Chondrocyte (in vitro differentiated cells): Measurements from ENCODE around the gene INPP5F. TPM values are rescaled to one million over a fixed set of nuclear protein-coding genes. Genes with fewer than 3 reads are reported as not detected.
"Not testable (repeated sequence)": the region's sequence is repeated elsewhere in the genome, so short reads cannot be mapped to it uniquely, and the experiment has no call there.

Experiments
- DNase-seq: peaks from one replicate; pipeline ENCODE4 v3.0.0; 2021; ENCODE audit warnings: mixed read lengths, low spot score
- H3K27ac Mint-ChIP-seq: one replicate; pipeline ENCODE4 v1.8.0; 2021; ENCODE audit warnings: mild to moderate bottlenecking, moderate library complexity, mixed read lengths; ENCODE audit not compliant: unreplicated experiment
- H3K27me3 Mint-ChIP-seq: 2 replicates; pipeline ENCODE4 v1.8.0; 2021; ENCODE audit warnings: low read depth, mixed read lengths
- H3K36me3 Mint-ChIP-seq: 2 replicates; pipeline ENCODE4 v1.8.0; 2021; ENCODE audit warnings: low read depth, mixed read lengths
- H3K4me1 Mint-ChIP-seq: 2 replicates; pipeline ENCODE4 v1.8.0; 2021; ENCODE audit warnings: low read depth, mild to moderate bottlenecking, mixed read lengths
- H3K4me3 Mint-ChIP-seq: one replicate; pipeline ENCODE4 v1.8.0; 2021; ENCODE audit warnings: mild to moderate bottlenecking, moderate library complexity, mixed read lengths; ENCODE audit not compliant: unreplicated experiment
- H3K9me3 Mint-ChIP-seq: 2 replicates; pipeline ENCODE4 v1.8.0; 2021; ENCODE audit warnings: low read depth, mixed read lengths
- total RNA-seq: library from RNA; stranded (reverse); gene quantifications from 3 replicates; pipeline ENCODE4 v1.2.1, GENCODE V29; 2021
- TF ChIP-seq, protein P1 (sequence below): fragments of 200-600 bp; sonication (generic); IDR thresholded peaks from 2 replicates; pipeline ENCODE4 v1.5.0; 2021; ENCODE audit warnings: antibody characterized with exemption, mild to moderate bottlenecking, moderate library complexity

The INPP5F gene
- total RNA-seq, 1 donor from 2014 or later: 56.4 TPM

DNA sequence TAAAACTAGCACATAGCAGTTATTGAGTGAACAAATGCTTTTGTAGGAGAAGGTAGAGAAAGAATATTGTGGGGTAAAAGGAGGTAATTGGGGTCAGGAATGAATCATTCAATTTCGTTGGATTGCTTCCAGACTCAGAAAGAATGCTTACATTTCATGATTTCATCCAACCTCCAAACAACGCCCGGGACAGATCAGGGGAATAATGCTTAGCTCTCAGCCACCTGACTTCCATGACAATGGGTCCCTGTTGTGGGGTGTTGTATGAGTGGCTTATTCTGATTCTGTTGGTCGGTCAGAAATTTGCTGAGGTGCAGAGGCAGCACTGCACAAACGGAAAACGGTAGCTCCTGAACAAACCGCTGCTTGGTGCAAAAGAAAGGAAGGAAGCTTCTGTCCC is 24.0 kb upstream of the INPP5F start:
- no peak overlapping the region for H3K27ac Mint-ChIP-seq
- TF ChIP-seq, protein P1, sequence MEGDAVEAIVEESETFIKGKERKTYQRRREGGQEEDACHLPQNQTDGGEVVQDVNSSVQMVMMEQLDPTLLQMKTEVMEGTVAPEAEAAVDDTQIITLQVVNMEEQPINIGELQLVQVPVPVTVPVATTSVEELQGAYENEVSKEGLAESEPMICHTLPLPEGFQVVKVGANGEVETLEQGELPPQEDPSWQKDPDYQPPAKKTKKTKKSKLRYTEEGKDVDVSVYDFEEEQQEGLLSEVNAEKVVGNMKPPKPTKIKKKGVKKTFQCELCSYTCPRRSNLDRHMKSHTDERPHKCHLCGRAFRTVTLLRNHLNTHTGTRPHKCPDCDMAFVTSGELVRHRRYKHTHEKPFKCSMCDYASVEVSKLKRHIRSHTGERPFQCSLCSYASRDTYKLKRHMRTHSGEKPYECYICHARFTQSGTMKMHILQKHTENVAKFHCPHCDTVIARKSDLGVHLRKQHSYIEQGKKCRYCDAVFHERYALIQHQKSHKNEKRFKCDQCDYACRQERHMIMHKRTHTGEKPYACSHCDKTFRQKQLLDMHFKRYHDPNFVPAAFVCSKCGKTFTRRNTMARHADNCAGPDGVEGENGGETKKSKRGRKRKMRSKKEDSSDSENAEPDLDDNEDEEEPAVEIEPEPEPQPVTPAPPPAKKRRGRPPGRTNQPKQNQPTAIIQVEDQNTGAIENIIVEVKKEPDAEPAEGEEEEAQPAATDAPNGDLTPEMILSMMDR: no peak
- no peaks in the 10 kb centered on the region for H3K36me3 Mint-ChIP-seq
- no peak overlapping the region for H3K4me3 Mint-ChIP-seq
- H3K27me3 Mint-ChIP-seq: no peaks in the 10 kb centered on the region
- H3K9me3 Mint-ChIP-seq: no peaks in the 10 kb centered on the region
- DNase-seq: no peak
- peaks cover 20% of the 10 kb centered on the region for H3K4me1 Mint-ChIP-seq

DNA sequence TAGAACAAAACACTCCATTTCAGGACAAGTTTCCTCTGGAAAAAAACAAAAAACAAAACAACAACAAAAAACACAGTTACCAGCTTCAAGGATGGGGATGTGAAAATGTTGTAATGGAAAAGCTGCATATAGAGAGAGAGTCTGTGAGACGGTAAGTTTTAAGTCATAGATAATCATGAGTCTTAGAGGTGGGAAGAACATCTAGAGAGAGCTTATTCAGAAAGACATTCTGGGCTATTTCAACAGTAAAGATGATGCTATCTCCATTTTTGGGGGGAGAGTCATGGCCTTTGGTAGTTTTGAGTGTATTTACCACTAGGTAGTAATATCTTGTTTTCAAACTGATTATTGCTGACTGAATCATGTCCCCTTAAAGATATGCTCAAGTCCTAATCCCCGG is 23.3 kb upstream of the INPP5F start:
- Mint-ChIP-seq H3K27ac (no peak overlapping the region), H3K9me3 (no peaks in the 10 kb centered on the region), H3K36me3 (no peaks in the 10 kb centered on the region), H3K4me1 (peaks cover 20% of the 10 kb centered on the region), H3K27me3 (no peaks in the 10 kb centered on the region), H3K4me3 (no peak overlapping the region)
- TF ChIP-seq, protein P1: no peak
- no peak for DNase-seq

GRCh38 chr10:119703903-119704508 is 21.8 kb upstream of the INPP5F start:
- Mint-ChIP-seq H3K9me3 (no peaks in the 10 kb centered on the region), H3K4me3 (no peak overlapping the region)

DNA sequence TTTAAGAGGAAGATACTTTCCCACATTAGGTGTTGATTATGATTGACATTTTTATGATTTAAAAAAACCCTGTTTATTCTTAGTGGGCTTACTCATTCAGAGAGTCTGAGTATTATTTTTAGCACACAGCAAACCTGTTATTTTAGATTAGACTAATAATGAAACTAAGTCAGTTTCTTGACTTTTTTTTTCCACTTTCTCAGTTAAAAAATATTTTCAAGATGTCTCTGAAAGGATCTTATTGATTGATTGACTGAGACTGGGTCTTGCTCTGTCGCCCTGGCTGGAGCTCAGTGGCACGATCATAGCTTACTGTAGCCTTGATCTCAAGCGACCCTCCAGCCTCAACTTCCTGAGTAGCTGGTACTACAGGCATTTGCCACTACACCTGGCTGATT is 20.4 kb upstream of the INPP5F start:
- Mint-ChIP-seq H3K27ac (peak overlapping the region; percentile 25), H3K9me3 (no peaks in the 10 kb centered on the region), H3K27me3 (no peaks in the 10 kb centered on the region), H3K36me3 (no peaks in the 10 kb centered on the region), H3K4me3 (no peak overlapping the region), H3K4me1 (peaks cover 23% of the 10 kb centered on the region)
- TF ChIP-seq, protein P1: no peak
- DNase-seq: no peak

More at GRCh38 chr10:119703903-119704508, 21.8 kb upstream of the INPP5F start:
- no peak overlapping the region for H3K27ac Mint-ChIP-seq
- TF ChIP-seq, protein P1: no peak
- no peaks in the 10 kb centered on the region for H3K36me3 Mint-ChIP-seq
- H3K4me1 Mint-ChIP-seq: peaks cover 22% of the 10 kb centered on the region
- DNase-seq: no peak
- no peaks in the 10 kb centered on the region for H3K27me3 Mint-ChIP-seq

- H3K4me1 Mint-ChIP-seq: peaks cover 22% of the 10 kb centered on the region
- TF ChIP-seq, protein P1: no peak
- H3K9me3 Mint-ChIP-seq: peaks cover 4% of the 10 kb centered on the region
- H3K27ac Mint-ChIP-seq: no peak overlapping the region
- no peaks in the 10 kb centered on the region for H3K36me3 Mint-ChIP-seq
- no peaks in the 10 kb centered on the region for H3K27me3 Mint-ChIP-seq
- no peak for DNase-seq
- H3K4me3 Mint-ChIP-seq: no peak overlapping the region
Observed at GRCh38 chr10:119706521-119707278, 19.1 kb upstream of the INPP5F start.

DNA sequence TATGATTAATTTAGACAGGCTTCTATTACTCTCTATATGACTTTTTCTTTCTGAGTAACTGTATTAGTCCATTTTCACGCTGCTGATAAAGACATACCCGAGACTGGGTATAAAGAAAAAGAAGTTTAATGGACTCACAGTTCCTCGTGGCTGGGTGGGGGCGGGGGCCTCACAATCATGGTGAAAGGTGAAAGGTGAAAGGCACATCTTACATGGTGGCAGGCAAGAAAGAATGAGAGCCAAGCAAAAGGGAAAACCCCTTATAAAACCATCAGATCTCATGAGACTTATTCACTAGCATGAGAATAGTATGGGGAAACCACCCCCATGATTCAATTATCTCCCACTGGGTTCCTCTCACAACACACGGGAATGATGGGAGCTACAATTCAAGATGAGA is 18.5 kb upstream of the INPP5F start:
- not testable (repeated sequence) for H3K9me3 Mint-ChIP-seq, H3K27ac Mint-ChIP-seq, H3K36me3 Mint-ChIP-seq, DNase-seq, H3K4me3 Mint-ChIP-seq, H3K27me3 Mint-ChIP-seq
- peaks cover 16% of the 10 kb centered on the region for H3K4me1 Mint-ChIP-seq

DNA sequence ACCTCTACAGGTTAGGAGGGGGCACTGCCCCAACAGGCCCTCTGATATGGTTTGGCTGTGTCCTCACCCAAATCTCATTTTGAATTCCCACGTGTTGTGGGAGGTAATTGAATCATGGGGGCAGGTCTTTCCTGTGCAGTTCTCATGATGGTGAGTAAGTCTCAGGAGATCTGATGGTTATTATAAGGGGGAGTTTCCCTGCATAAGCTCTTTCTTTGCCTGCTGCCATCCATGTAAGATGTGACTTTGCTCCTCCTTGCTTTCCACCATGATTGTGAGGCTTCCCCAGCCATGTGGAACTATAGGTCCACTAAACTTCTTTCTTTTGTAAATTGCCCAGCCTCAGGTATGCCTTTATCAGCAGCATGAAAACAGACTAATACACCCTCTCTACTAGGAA is 14.9 kb upstream of the INPP5F start:
- not testable (repeated sequence) for DNase-seq, H3K27me3 Mint-ChIP-seq, H3K27ac Mint-ChIP-seq, H3K36me3 Mint-ChIP-seq, H3K9me3 Mint-ChIP-seq, H3K4me3 Mint-ChIP-seq
- peaks cover 16% of the 10 kb centered on the region for H3K4me1 Mint-ChIP-seq
